Muscle of back (tissue), 11 donors: ENCODE measurements around the gene VSX2. TPM values are rescaled to one million over a fixed set of nuclear protein-coding genes. Genes with fewer than 3 reads are reported as not detected.

ENCODE experiments used
- DNase-seq, 3 donors: peaks; one replicate each; pipeline versions ENCODE4 v3.0.0 to v3.0.0-alpha.2; 2013
- polyA plus RNA-seq, 10 donors: library from polyadenylated mRNA; unstranded; fragments of 120-200 nt; gene quantifications; one replicate each; pipeline ENCODE4 v1.2.1, GENCODE V29; 2013; ENCODE audit not compliant: insufficient read length in 10 of 10

The VSX2 gene
- polyA plus RNA-seq, 10 donors = 0.04 TPM; not detected in 9

DNA sequence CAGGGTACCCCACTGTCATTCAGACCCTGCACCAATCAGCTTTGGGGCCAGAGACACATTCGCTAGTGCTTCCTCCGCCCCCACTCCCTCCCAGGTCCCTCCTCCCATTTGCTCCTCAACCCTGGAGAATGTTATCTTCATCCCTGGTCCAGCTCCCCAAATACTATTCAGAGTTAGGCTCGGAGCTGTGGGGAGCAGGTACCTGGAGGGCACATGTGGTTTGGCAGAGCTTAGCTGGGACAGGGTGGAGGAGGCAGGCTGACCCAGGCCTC lies 19.5 kb downstream of the VSX2 start:
- no peak for DNase-seq

GRCh38 chr14:74259513-74259912 lies 20.3 kb downstream of the VSX2 start:
- DNase-seq = no peak

DNA sequence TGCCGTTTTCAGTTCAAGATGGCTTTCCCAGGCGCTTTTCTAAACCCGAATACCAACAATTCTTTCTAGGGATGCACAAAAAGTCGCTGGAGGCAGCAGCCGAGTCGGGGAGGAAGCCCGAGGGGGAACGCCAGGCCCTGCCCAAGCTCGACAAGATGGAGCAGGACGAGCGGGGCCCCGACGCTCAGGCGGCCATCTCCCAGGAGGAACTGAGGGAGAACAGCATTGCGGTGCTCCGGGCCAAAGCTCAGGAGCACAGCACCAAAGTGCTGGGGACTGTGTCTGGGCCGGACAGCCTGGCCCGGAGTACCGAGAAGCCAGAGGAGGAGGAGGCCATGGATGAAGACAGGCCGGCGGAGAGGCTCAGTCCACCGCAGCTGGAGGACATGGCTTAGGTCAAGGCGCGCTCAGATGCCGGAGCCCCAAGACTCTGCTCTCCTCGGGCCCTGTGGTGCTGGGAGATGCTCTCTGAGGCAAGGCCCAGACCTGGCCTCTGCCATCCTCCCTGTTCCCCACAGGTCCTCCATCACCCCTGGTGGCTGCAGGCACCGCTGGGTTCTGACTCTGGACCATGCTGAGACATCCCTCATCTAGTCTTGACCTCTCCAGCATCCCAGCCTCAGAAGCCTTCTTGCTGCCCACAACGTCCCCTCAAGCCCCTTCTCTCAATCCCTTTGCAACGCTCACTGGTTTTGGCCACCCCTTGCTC lies 21.4 kb downstream of the VSX2 start:
- DNase-seq = no peak

- no peak for DNase-seq
Observed at GRCh38 chr14:74261288-74261687, 22.0 kb downstream of the VSX2 start.

DNA sequence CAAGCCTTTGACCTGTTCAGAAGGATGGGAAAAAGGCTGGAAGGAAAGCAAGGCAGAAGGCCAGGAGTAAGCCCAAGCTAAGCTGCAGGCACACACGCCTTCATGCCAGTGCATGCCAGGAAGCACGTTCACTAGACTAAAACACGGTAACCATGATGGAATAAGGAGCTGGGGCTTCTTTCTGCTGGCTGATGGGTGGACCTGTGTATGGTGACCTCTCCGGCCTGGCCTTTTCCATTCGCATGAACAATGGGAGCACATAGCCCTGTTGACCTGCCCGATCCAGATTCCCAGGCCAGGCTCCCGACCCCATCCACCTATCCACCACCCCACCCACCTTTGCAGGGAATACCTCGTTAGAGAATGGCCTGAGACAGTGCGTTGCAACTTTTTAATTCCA lies 22.8 kb downstream of the VSX2 start:
- DNase-seq = no peak

GRCh38 chr14:74263181-74263580 lies 23.9 kb downstream of the VSX2 start:
- DNase-seq = no peak

GRCh38 chr14:74263921-74264320 lies 24.7 kb downstream of the VSX2 start:
- DNase-seq = no peak

DNA sequence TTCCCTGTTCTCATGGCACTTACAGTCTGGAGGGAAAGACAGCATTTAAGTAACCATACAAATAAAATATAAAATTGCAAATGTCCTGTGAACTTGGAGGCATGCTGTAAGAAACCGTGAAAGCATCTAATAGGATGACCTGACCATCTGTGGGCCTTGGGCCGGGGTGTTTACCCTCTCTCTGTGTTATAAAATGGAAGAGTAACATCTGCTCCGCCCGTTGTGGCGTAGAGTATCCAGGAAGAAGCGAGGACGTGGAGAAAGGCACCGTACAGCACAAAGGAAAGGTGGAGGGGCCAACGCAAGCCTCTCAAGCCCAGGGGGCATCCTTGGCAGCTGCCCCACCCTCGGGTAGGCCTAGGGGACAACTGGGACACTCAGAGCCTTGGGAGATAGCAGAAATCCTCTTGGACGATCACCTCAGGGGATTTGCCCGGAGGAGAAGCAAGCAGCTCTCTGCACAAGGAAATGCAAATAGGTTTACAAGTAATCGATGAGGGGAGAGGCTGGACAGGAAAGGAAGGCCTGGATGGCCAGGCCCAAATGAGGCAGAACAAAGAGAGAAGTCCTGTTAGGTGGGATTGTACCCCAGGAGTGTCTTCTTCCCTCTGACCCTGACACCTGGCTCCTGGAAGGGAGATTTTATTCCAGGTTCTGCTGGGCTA lies 26.2 kb downstream of the VSX2 start:
- DNase-seq = no peak

DNA sequence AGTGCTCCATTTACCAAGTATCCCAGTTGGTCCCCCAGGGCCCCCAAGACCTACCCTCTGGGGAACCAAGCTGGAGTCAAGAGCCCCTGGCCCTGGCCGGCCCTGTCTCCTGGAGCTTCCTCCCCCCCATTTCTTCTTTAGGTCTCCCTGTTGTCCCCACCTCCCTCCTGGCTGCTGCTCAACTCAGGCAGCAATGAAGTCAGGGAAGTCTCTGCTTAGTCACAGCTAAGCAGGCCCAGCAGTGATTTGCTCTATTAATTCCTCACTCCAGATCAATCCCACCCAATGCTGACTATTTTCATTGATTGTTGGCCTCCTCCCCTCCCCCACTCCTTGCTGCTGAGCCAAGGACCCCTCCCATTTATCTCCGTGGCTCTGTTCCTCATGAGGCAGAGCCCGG lies 28.3 kb downstream of the VSX2 start:
- DNase-seq = no peak

GRCh38 chr14:74270382-74271177 lies 31.3 kb downstream of the VSX2 start:
- DNase-seq = peak in 1 of 3 donors; percentile 27

DNA sequence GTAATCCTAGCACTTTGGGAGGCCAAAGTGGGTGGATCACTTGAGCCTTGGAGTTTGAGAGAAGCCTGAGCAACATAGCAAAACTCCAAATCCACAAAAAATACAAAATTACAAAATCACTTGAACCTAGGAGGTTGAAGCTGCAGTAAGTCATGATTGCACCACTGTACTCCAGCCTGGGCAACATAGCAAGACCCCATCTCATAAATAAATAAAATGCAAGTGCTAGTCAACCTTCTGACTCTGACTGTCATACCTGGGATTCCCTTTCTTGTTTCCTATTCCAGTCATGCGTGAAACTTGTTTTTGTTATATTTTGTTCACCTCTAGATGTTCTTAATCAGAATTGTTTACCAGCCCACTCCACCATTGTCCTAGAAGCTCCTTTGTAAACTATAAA lies 32.1 kb downstream of the VSX2 start:
- DNase-seq = no peak

GRCh38 chr14:74275241-74275841 lies 36.1 kb downstream of the VSX2 start:
- DNase-seq = peak in 1 of 3 donors; percentile 72

DNA sequence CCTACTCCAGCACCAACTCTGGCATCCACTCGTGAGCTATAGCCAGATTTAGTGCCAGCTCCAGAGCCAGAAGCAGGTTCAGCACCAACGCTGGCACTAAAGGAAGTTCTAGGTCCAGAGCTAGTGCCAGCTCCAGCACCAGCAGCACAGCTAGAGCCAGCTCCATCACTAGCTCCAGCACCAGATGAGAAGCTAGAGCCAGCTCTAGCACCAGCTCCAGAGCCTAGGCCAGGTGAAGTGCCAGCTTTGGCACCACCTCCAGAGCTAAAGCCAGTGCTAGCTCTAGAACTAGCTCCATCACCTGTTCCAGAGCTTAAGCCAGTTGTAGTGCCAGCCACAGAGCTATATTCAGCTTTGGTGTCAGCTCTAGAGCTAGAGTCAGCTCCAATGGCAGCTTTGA lies 38.8 kb downstream of the VSX2 start:
- no peak for DNase-seq

DNA sequence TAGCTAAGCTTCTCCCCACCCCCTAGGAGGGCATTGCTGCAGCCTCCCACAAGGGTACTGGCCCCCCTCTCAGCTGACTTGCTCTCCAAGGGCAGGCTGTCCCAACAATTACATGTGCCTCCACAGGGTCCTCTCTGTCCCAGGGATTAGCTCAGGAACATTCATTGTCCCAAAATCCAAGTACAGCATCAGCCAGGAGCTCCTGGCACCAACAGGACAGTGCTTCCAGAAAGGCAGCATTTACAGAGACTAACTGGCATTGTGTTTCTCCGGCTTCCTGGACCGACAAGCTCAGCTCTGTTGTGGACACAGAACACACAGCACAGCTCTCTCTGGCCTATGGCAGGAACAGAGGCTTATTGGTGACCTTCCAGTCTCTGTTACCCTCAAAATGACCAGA lies 41.8 kb downstream of the VSX2 start:
- DNase-seq = no peak

- no peak for DNase-seq
Observed at GRCh38 chr14:74286736-74287135, 47.5 kb downstream of the VSX2 start.

GRCh38 chr14:74289801-74290200 lies 50.6 kb downstream of the VSX2 start:
- no peak for DNase-seq

DNA sequence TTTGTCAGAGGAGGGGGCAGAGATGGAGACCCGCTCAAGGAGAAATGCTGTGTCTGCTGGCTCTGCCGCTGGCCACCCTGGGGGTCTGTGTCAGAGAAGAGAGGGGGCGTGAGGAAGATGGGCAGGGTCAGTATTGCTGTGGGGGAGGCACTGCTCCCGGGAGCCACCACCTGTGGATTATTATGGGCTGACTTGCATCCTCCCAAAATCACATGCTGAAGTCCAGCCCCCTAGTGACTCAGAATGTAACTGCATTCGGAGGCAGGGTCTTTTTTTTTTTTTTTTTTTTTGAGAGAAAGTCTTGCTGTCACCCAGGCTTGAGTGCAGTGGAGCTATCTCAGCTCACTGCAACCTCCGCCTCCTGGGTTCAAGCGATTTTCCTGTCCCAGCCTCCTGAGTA lies 51.2 kb downstream of the VSX2 start:
- DNase-seq = no peak

DNA sequence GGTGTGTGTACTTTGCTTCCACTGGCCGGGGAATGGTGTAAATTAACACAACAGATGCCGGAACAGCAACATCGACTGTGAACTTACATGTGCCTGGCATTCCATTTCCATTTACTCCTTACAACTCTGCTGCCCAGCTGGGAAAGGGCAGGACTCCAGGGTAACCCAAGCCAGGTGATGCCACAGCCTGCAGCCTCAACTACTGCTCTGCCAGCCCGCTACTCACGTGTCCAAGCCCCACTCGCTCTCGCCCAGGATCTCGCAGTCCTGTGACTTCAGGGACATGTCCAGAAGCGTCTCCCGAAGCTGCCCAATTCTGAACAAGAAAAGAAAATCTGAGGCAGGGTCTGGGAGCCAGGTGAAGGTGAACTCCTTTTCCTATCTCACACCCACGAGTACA lies 52.8 kb downstream of the VSX2 start:
- no peak for DNase-seq

GRCh38 chr14:74293606-74294005 lies 54.4 kb downstream of the VSX2 start:
- DNase-seq = no peak

GRCh38 chr14:74296037-74296467 lies 56.8 kb downstream of the VSX2 start:
- DNase-seq = no peak

GRCh38 chr14:74297986-74298385 lies 58.7 kb downstream of the VSX2 start:
- no peak for DNase-seq

DNA sequence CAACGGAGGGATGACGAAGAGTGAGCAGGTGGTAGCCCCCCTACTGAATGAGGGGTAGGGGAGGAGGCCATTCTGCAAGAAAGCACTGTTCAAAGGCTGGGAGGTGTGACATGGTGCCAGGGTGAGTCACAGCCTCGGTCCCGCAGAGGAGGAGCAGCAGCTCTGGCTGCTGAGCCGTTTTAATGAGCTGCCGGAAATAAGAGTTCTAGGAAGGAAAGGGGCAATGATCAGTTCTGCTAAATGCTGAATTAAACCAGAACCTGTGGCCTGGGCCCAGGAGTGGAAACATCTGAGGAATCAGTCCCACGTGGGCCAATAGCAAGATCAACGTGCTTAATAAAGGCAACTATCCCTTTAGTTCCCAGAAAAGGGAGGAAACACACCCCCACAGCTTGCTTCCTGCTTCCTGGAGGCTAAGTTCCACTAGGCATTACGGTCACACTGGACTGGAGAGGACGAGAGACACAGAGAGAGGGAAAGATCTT lies 59.9 kb downstream of the VSX2 start:
- peak in 2 of 3 donors; percentile 9 to 32 for DNase-seq
